ENCODE data around the gene MCM3AP. TPM values are rescaled to one million over a fixed set of nuclear protein-coding genes. Genes with fewer than 3 reads are reported as not detected.

The MCM3AP gene
- total and polyA plus RNA-seq, 9 of the 15 experiments (the other 6 are each of a cell fraction or from before 2014, with no cell fraction given) = 6.5 to 179 (median 69.6) TPM

DNA sequence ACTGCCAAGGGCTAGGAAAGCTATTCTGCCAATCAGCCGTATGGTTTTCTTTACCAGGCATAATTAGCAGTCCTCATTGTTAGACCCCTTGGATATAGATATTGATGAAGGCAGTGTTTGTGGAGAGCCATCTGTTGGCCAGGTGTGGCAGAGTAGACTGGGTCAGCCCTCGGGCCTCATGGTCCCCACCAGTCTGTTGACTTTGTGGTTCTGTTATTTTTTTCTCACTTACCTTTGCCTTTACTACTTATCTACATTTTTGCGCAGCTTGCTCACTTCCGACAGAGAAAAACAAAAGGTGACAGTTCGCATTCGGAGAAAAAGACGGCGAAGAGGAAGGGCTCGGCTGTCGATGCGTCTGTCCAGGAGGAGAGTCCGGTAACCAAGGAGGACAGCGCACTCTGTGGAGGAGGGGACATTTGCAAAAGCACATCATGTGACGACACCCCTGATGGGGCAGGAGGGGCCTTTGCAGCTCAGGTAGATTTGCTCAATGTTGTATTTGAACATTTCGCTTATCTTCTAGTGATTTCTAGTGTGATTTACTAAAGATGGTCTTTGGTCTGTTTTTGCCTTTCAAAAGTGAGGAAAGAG, 40.8 kb upstream of the MCM3AP start:
- H3K9me1 ChIP-seq (ENCODE audit: control insufficient read depth, insufficient read depth, low read length) = no peaks in the 10 kb centered on the region
- CTCF ChIA-PET (ENCODE audit: low intra/inter-chr PET ratio) = interaction anchor here (1.1 kb wide), 1 partner anchor 101 kb away, joined by 4 read pairs; no protein-coding TSS in a partner anchor
- peak overlapping the region; percentile 11 for H3K4me2 ChIP-seq (ENCODE audit: insufficient read depth, low read length)
- H3K4me1 ChIP-seq (replicated peaks in 1 of 2; ENCODE audit: control insufficient read depth in 2 of 2, insufficient read depth in 2 of 2, low read length in 2 of 2) = peaks cover 16 to 43% of the 10 kb centered on the region in 2 experiments; a peak in 4 of 5 replicates
- H3K36me3 ChIP-seq (ENCODE audit: control insufficient read depth, insufficient read depth, low read length) = peaks cover 56% of the 10 kb centered on the region
- H3K27me3 ChIP-seq (ENCODE audit: control insufficient read depth in 2 of 2, insufficient read depth in 2 of 2, low read length in 2 of 2) = no peaks in the 10 kb centered on the region
- in situ Hi-C loops (cut with MboI) (no loop called here), intact Hi-C loops (cut with micrococcal nuclease) (no loop called here)
- H3K27ac ChIP-seq (ENCODE audit: extremely low read depth, low read depth, low read length) = no peak overlapping the region
- H3K4me3 ChIP-seq = no peak overlapping the region
- H3K9ac ChIP-seq (ENCODE audit: insufficient read depth in 1 of 2, low read depth in 2 of 2, low read length in 2 of 2) = peak overlapping the region; percentile 67 to 70; a peak in 3 of 4 replicates
- no peak overlapping the region for H2AFZ ChIP-seq (ENCODE audit: low read depth, low read length)
- H4K20me1 ChIP-seq (replicated peaks; ENCODE audit: control insufficient read depth, insufficient read depth, low read length) = peaks cover 14% of the 10 kb centered on the region
- ATAC-seq (no peak), FAIRE-seq (no peak), DNase-seq (ENCODE audit: extremely low read depth in 1 of 4, low spot score in 3 of 4) (peak in 1 of 4 experiments; percentile 41)
- POLR2A ChIA-PET = interaction anchor here (0.7 to 2.1 kb wide), 12 partner anchors 8 to 310 kb away, joined by 3 to 13 read pairs (median 3); no protein-coding TSS in a partner anchor
- 71% methylated on average over 15 of the region's 15 CpGs for WGBS (ENCODE audit: insufficient coverage, low coverage, missing lambda C conversion rate)
- peaks cover 74% of the 10 kb centered on the region for H3K79me2 ChIP-seq (ENCODE audit: control insufficient read depth, insufficient read depth, low read length)
- no peaks in the 10 kb centered on the region for H3K9me3 ChIP-seq (replicated peaks; ENCODE audit: control insufficient read depth, insufficient read depth, low read depth, low read length)
- BruUV-seq (replicated peaks) = no TSS peak
- TF ChIP-seq, protein P1, sequence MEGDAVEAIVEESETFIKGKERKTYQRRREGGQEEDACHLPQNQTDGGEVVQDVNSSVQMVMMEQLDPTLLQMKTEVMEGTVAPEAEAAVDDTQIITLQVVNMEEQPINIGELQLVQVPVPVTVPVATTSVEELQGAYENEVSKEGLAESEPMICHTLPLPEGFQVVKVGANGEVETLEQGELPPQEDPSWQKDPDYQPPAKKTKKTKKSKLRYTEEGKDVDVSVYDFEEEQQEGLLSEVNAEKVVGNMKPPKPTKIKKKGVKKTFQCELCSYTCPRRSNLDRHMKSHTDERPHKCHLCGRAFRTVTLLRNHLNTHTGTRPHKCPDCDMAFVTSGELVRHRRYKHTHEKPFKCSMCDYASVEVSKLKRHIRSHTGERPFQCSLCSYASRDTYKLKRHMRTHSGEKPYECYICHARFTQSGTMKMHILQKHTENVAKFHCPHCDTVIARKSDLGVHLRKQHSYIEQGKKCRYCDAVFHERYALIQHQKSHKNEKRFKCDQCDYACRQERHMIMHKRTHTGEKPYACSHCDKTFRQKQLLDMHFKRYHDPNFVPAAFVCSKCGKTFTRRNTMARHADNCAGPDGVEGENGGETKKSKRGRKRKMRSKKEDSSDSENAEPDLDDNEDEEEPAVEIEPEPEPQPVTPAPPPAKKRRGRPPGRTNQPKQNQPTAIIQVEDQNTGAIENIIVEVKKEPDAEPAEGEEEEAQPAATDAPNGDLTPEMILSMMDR (IDR thresholded peaks at IDR 0.05 in 2 of 3, conservative IDR thresholded peaks at IDR 0.05 in 1 of 3; ENCODE audit: insufficient read depth in 2 of 3, low read depth in 1 of 3, low read length in 3 of 3) = peak in 2 of 3 experiments; percentile 32 to 37; a peak in 3 of 6 replicates
- TF ChIP-seq TOE1 (IDR thresholded peaks at IDR 0.05; ENCODE audit: borderline replicate concordance) = 0 out of 2 replicates have a peak, but pooled peaks have one; percentile 31
- no peak for TF ChIP-seq TOE1 (CRISPR knock-in tag; IDR thresholded peaks at IDR 0.05; ENCODE audit: borderline replicate concordance, low read depth)
- TF ChIP-seq RAD21 (CRISPR knock-in tag; conservative IDR thresholded peaks at IDR 0.05 in 1 of 2, IDR thresholded peaks at IDR 0.05 in 1 of 2) = peak in 1 of 2 experiments; percentile 19; a peak in 1 of 4 replicates
- TF ChIP-seq ZNF75A (CRISPR knock-in tag; IDR thresholded peaks at IDR 0.05) = no peak
- TF ChIP-seq ZEB2 (IDR thresholded peaks at IDR 0.05) = peak; percentile 79
- peak; percentile 35; the same call in 1 of the 2 replicates for TF ChIP-seq MYC (IDR thresholded peaks at IDR 0.05; ENCODE audit: low read depth, low read length)
- no peak for TF ChIP-seq MYC (CRISPR knock-in tag; IDR thresholded peaks at IDR 0.05; ENCODE audit: borderline replicate concordance, low read depth)
- TF ChIP-seq, protein P2, sequence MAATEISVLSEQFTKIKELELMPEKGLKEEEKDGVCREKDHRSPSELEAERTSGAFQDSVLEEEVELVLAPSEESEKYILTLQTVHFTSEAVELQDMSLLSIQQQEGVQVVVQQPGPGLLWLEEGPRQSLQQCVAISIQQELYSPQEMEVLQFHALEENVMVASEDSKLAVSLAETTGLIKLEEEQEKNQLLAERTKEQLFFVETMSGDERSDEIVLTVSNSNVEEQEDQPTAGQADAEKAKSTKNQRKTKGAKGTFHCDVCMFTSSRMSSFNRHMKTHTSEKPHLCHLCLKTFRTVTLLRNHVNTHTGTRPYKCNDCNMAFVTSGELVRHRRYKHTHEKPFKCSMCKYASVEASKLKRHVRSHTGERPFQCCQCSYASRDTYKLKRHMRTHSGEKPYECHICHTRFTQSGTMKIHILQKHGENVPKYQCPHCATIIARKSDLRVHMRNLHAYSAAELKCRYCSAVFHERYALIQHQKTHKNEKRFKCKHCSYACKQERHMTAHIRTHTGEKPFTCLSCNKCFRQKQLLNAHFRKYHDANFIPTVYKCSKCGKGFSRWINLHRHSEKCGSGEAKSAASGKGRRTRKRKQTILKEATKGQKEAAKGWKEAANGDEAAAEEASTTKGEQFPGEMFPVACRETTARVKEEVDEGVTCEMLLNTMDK (IDR thresholded peaks at IDR 0.05; ENCODE audit: borderline replicate concordance, insufficient read depth, low read depth, low read length, poor library complexity, severe bottlenecking) = peak; percentile 11
- no peak for TF ChIP-seq ZNF586 (CRISPR knock-in tag; conservative IDR thresholded peaks at IDR 0.05)

All from K562 (cell line).